Heart right ventricle (tissue), 16 donors: ENCODE results near the gene ADARB2. TPM values are rescaled to one million over a fixed set of nuclear protein-coding genes. Genes with fewer than 3 reads are reported as not detected.

ENCODE experiments used
- ATAC-seq, 8 donors: fragments of 200-7000 bp; cut with Tn5 transposase; one replicate each; pipeline ENCODE4 v1.9.1; 2020; ENCODE audit warnings: mild to moderate bottlenecking in 8 of 8, moderate library complexity in 8 of 8, moderate number of reproducible peaks in 1 of 8
- DNase-seq, 2 donors: peaks; one replicate each; pipeline ENCODE4 v3.0.0-alpha.2; 2020
- H3K27ac ChIP-seq, 10 donors: fragments of 200-600 bp; sonication (generic) in 2 of 10; one replicate each; pipeline versions ENCODE4 v1.5.0 to v1.8.0; 2020 to 2022; ENCODE audit warnings: mild to moderate bottlenecking in 3 of 10
- H3K27me3 ChIP-seq, 7 donors: fragments of 200-600 bp; one replicate each; pipeline ENCODE4 v1.8.0; 2021 to 2022; ENCODE audit warnings: mild to moderate bottlenecking in 2 of 7
- H3K36me3 ChIP-seq, 9 donors: fragments of 200-600 bp; sonication (generic) in 1 of 9; one replicate each; pipeline versions ENCODE4 v1.5.0 to v1.8.0; 2020 to 2022; ENCODE audit warnings: mild to moderate bottlenecking in 2 of 9
- H3K4me1 ChIP-seq, 9 donors: fragments of 200-600 bp; sonication (generic) in 1 of 9; one replicate each; pipeline versions ENCODE4 v1.5.0 to v1.8.0; 2020 to 2022; ENCODE audit warnings: mild to moderate bottlenecking in 4 of 9
- H3K4me3 ChIP-seq, 10 donors: fragments of 200-600 bp; sonication (generic) in 2 of 10; one replicate each; pipeline versions ENCODE4 v1.5.0 to v1.8.0; 2020 to 2022; ENCODE audit warnings: mild to moderate bottlenecking in 7 of 10, moderate library complexity in 2 of 10
- H3K9me3 ChIP-seq, 11 donors: fragments of 200-600 bp in 10 of 11; sonication (generic) in 2 of 11; one replicate each; pipeline versions ENCODE4 v1.5.0 to v1.8.0; 2013 to 2022; ENCODE audit warnings: mild to moderate bottlenecking in 2 of 11, control low read depth in 1 of 11, moderate library complexity in 1 of 11
- CTCF ChIP-seq, 9 donors: fragments of 200-600 bp; sonication (generic) in 2 of 9; IDR thresholded peaks; one replicate each; pipeline versions ENCODE4 v1.5.0 to v1.8.0; 2021 to 2022; ENCODE audit warnings: antibody characterized with exemption in 9 of 9, mild to moderate bottlenecking in 5 of 9, moderate library complexity in 1 of 9
- WGBS, 2 donors: extraction: QIAGEN DNeasy Blood & Tissue Kit; methylation state at CpG; one replicate each; pipeline ENCODE4 v1.1.7; 2013; ENCODE audit warnings: inconsistent platforms in 1 of 2; 5-methylcytosine and 5-hydroxymethylcytosine counted together
- intact Hi-C, 10 donors: fragments of 100-400 bp; cut with DNase I; formaldehyde crosslinking; loops; one replicate each; pipeline versions ENCODE4 v1.11.1 to v1.14.2; 2022
- polyA plus RNA-seq, 2 donors: library from polyadenylated mRNA; stranded (reverse); fragments of 200-250 nt; gene quantifications; one replicate each; pipeline ENCODE4 v1.2.3, GENCODE V29; 2013
- total RNA-seq, 10 donors: library from RNA; stranded (reverse); fragmentation: NEBNext Ultra II Directional in 3 of 10; extraction: Animal tissue kit (Norgen Biotek cat#: 25700) in 3 of 10; gene quantifications; one replicate each; pipeline versions ENCODE4 v1.2.1 to v1.2.4, GENCODE V29; 2021 to 2023
- donor health status: Arrhythmogenic right ventricular cardiomyopathy.
- donor health status: ischemic (EF 13 %, LVEDD 7.1; RV severe dilation, severe dysfunction).
- donor health status: healthy with polysubstance abuse.
- donor health status: DM: no; HTN: yes; CAD: no.
- donor health status: DM: no; HTN: no; CAD: no.
- donor health status: ischemic (EF 25% LVEDD 6.9; RV normal size, moderate dysfunction).
- donor health status: ischemic (EF 25% LVEDD 5.7; RV mildly dilated, moderate dysfunction).
- donor health status: healthy.
- donor health status: DM: yes; HTN: yes; CAD: no.
- donor health status: Ischemic cardiomyopathy.
- donor health status: ischemic (EF 35%, LVEDD 5.7; RV mildly dilated, moderate dysfunction).
- donor health status: nonischemic (EF 11% LVEDD 7.7; RV severe dilation, severe dysfunction).
- donor health status: DM: yes; HTN: yes; CAD: no.
- donor health status: PGD.
- donor health status: ischemic (EF 29% LVEDD 5.4; RV normal size, mild dysfunction).
- donor health status: nonischemic (EF 23%, LVEDD 6.1; RV moderate dilation, normal function).

ADARB2 gene
- total and polyA plus RNA-seq, 12 donors, result 0.08 to 0.47 (median 0.17) TPM; not detected in 2

GRCh38 chr10:1257274-1257673 is 480.1 kb downstream of the ADARB2 start:
- no peak for TF ChIP-seq CTCF (IDR thresholded peaks at IDR 0.05)
- intact Hi-C loops, result no loop called here
- no peak overlapping the region for H3K27ac ChIP-seq
- WGBS, 2 donors, result 79 to 82% methylated on average over 7 of the region's 7 CpGs
- DNase-seq, result no peak
- H3K9me3 ChIP-seq, result no peaks in the 10 kb centered on the region
- no peak for ATAC-seq
- peaks cover 0 to 21% (median 5%) of the 10 kb centered on the region in 7 donors for H3K27me3 ChIP-seq
- H3K4me3 ChIP-seq, result no peak overlapping the region
- no peaks in the 10 kb centered on the region for H3K4me1 ChIP-seq
- H3K36me3 ChIP-seq, result no peaks in the 10 kb centered on the region

- no peaks in the 10 kb centered on the region for H3K9me3 ChIP-seq
- H3K4me3 ChIP-seq, result no peak overlapping the region
- H3K27me3 ChIP-seq, result peaks cover 0 to 24% (median 5%) of the 10 kb centered on the region in 7 donors
- no peak for TF ChIP-seq CTCF (IDR thresholded peaks at IDR 0.05)
- DNase-seq (no peak), ATAC-seq (no peak)
- no peak overlapping the region for H3K27ac ChIP-seq
- H3K4me1 ChIP-seq, result no peaks in the 10 kb centered on the region
- intact Hi-C loops, result no loop called here
- 66 to 73% methylated on average over 4 of the region's 4 CpGs for WGBS, 2 donors
- no peaks in the 10 kb centered on the region for H3K36me3 ChIP-seq
Measured at GRCh38 chr10:1256432-1256725, 480.9 kb downstream of the ADARB2 start.

- no peak for DNase-seq
- peaks cover 0 to 24% (median 5%) of the 10 kb centered on the region in 7 donors for H3K27me3 ChIP-seq
- H3K4me3 ChIP-seq, result no peak overlapping the region
- H3K27ac ChIP-seq, result no peak overlapping the region
- intact Hi-C loops, result no loop called here
- no peaks in the 10 kb centered on the region for H3K4me1 ChIP-seq
- H3K9me3 ChIP-seq, result no peaks in the 10 kb centered on the region
- WGBS, 2 donors, result 71 to 74% methylated on average over 10 of the region's 10 CpGs
- H3K36me3 ChIP-seq, result no peaks in the 10 kb centered on the region
- no peak for ATAC-seq
- no peak for TF ChIP-seq CTCF (IDR thresholded peaks at IDR 0.05)
Measured at GRCh38 chr10:1255600-1256431, 481.5 kb downstream of the ADARB2 start.

GRCh38 chr10:1255118-1255517 is 482.2 kb downstream of the ADARB2 start:
- intact Hi-C loops, result no loop called here
- DNase-seq, result no peak
- no peak for TF ChIP-seq CTCF (IDR thresholded peaks at IDR 0.05)

More at GRCh38 chr10:1255118-1255517, 482.2 kb downstream of the ADARB2 start:
- Histone ChIP-seq H3K4me1 (no peaks in the 10 kb centered on the region), H3K4me3 (no peak overlapping the region), H3K9me3 (no peaks in the 10 kb centered on the region), H3K27ac (no peak overlapping the region), H3K27me3 (peaks cover 0 to 24% (median 8%) of the 10 kb centered on the region in 7 donors), H3K36me3 (no peaks in the 10 kb centered on the region)
- ATAC-seq, result no peak
- WGBS, 2 donors, result 67 to 69% methylated on average over 9 of the region's 9 CpGs
